Measurements from ENCODE around the gene PRKCE. TPM values are rescaled to one million over a fixed set of nuclear protein-coding genes. Genes with fewer than 3 reads are reported as not detected.

The PRKCE gene
- polyA plus RNA-seq, 1 of the 3 experiments (the other 2 are of a cell fraction), result 16.3 TPM

- TF ChIP-seq NRF1 (IDR thresholded peaks at IDR 0.05; ENCODE audit: low read depth, low read length) (no peak), FOSL2 (IDR thresholded peaks at IDR 0.05; ENCODE audit: borderline replicate concordance, low read depth) (no peak), PBX3 (IDR thresholded peaks at IDR 0.05) (no peak), REST (IDR thresholded peaks at IDR 0.05; ENCODE audit: low read depth, low read length) (no peak), EZH2phosphoT487 (IDR thresholded peaks at IDR 0.05; ENCODE audit: borderline replicate concordance, low read depth) (no peak), TEAD4 (IDR thresholded peaks at IDR 0.05; ENCODE audit: borderline replicate concordance, insufficient read depth) (no peak), IRF3 (IDR thresholded peaks at IDR 0.05; ENCODE audit: low read depth, low read length) (no peak), MXI1 (IDR thresholded peaks at IDR 0.05; ENCODE audit: low read depth, low read length) (no peak), EP300 (IDR thresholded peaks at IDR 0.05; ENCODE audit: borderline replicate concordance in 1 of 2, low read depth in 1 of 2, low read length in 1 of 2) (no peak), CTCF (IDR thresholded peaks at IDR 0.05) (no peak), RFX5 (IDR thresholded peaks at IDR 0.05; ENCODE audit: low read length) (no peak), NFIC (IDR thresholded peaks at IDR 0.05; ENCODE audit: borderline replicate concordance) (no peak), GABPA (IDR thresholded peaks at IDR 0.05; ENCODE audit: low read depth) (no peak)
- no peak overlapping the region for H2AFZ ChIP-seq (ENCODE audit: low read depth)
- H3K27ac ChIP-seq (ENCODE audit: low read depth in 2 of 2, low read length in 1 of 2), result no peak overlapping the region
- H3K79me2 ChIP-seq (ENCODE audit: insufficient read depth), result no peaks in the 10 kb centered on the region
- H3K9me3 ChIP-seq, result no peaks in the 10 kb centered on the region
- no peak for DNase-seq
- no peaks in the 10 kb centered on the region for H3K9me2 ChIP-seq
- peaks cover 0 to 33% of the 10 kb centered on the region in 2 experiments; a peak in 2 of 4 replicates for H3K4me1 ChIP-seq (ENCODE audit: control insufficient read depth in 1 of 2, insufficient read depth in 2 of 2, low read depth in 1 of 2, low read length in 1 of 2)
- peaks cover 6% of the 10 kb centered on the region; the same call in 1 of the 2 replicates for H4K20me1 ChIP-seq (ENCODE audit: insufficient read depth)
- no peaks in the 10 kb centered on the region for H3K36me3 ChIP-seq (replicated peaks in 1 of 2; ENCODE audit: control insufficient read depth in 1 of 2, insufficient read depth in 2 of 2, low read length in 1 of 2)
- ChIA-PET POLR2A (no interaction called here), CTCF (interaction anchor here (0.7 to 9.6 kb wide), 16 partner anchors 11 to 154 kb away, joined by 3 to 59 read pairs (median 4); no protein-coding TSS in a partner anchor)
- H3K27me3 ChIP-seq (ENCODE audit: insufficient read depth), result no peaks in the 10 kb centered on the region
- H3K9ac ChIP-seq, result no peak overlapping the region
- H3F3A ChIP-seq (replicated peaks; ENCODE audit: insufficient read depth), result no peaks in the 10 kb centered on the region
- H3K4me2 ChIP-seq, result no peak overlapping the region
- 98% methylated on average over 5 of the region's 5 CpGs for WGBS (ENCODE audit: low lambda C conversion rate)
- H3K4me3 ChIP-seq (ENCODE audit: low read depth in 2 of 2, low read length in 1 of 2), result no peak overlapping the region
Observed at GRCh38 chr2:45781464-45781811, 130.0 kb downstream of the PRKCE start.

Measured in SK-N-SH (cell line).